Uterus (tissue), 4 donors: ENCODE data around the gene ACSF3. TPM values are rescaled to one million over a fixed set of nuclear protein-coding genes. Genes with fewer than 3 reads are reported as not detected.

Experiments
- DNase-seq, 2 donors: peaks; one replicate each; pipeline ENCODE4 v3.0.0-alpha.2; 2019 to 2020
- H3K27ac ChIP-seq, 2 donors: fragments of 200-600 bp; sonication (generic); 1 replicate in 1 of 2; 2 replicates in 1 of 2; pipeline ENCODE4 v1.5.1; 2016 to 2018
- H3K27me3 ChIP-seq, 2 donors: fragments of 200-600 bp; sonication (generic); one replicate each; pipeline ENCODE4 v1.5.1; 2018 to 2019; ENCODE audit warnings: control low read depth in 1 of 2
- H3K36me3 ChIP-seq, 2 donors: fragments of 200-600 bp; sonication (generic); one replicate each; pipeline ENCODE4 v1.5.1; 2019; ENCODE audit warnings: control low read depth in 1 of 2
- H3K4me1 ChIP-seq, 2 donors: fragments of 200-600 bp; sonication (generic); one replicate each; pipeline ENCODE4 v1.5.1; 2018 to 2019; ENCODE audit warnings: control low read depth in 1 of 2
- H3K4me3 ChIP-seq, 2 donors: fragments of 200-600 bp; sonication (generic); 1 replicate in 1 of 2; 2 replicates in 1 of 2; pipeline ENCODE4 v1.5.1; 2018 to 2019; ENCODE audit warnings: mild to moderate bottlenecking in 1 of 2
- H3K9me3 ChIP-seq, 2 donors: fragments of 200-600 bp; sonication (generic); one replicate each; pipeline ENCODE4 v1.5.1; 2019; ENCODE audit warnings: control low read depth in 1 of 2
- CTCF ChIP-seq, 4 experiments: fragments of 200-600 bp in 2 of 4; fragments of 450-650 bp in 2 of 4; sonication (generic) in 2 of 4; IDR thresholded peaks; one replicate each; pipeline ENCODE4 v1.5.1; 2016 to 2019; ENCODE audit warnings: antibody characterized with exemption in 4 of 4, mild to moderate bottlenecking in 2 of 4, moderate library complexity in 1 of 4
- POLR2A ChIP-seq, 2 donors: fragments of 450-650 bp; IDR thresholded peaks; one replicate each; pipeline ENCODE4 v1.6.1; 2016; ENCODE audit warnings: antibody characterized with exemption in 2 of 2, mild to moderate bottlenecking in 1 of 2, moderate library complexity in 1 of 2
- intact Hi-C: fragments of 100-400 bp; cut with DNase I; formaldehyde crosslinking; loops from one replicate; pipeline ENCODE4 v1.15.1; 2023; ENCODE audit warnings: low total_unique reads
- total RNA-seq, 4 donors: library from RNA; depleted of rRNA in 3 of 4; stranded (reverse); fragments of >200 nt in 3 of 4; gene quantifications; one replicate each; pipeline versions ENCODE4 v1.1.0 to v1.2.4, GENCODE V29; 2014 to 2023
- donor health status: DM: yes; HTN: yes; CAD: no.

The ACSF3 gene
- total RNA-seq, 4 donors from 2014 or later = 7.4 to 39.0 (median 18.2) TPM

- intact Hi-C loops = no loop called here
These were observed 40.0 kb upstream of the ACSF3 start for GRCh38 chr16:89053725-89054029.

GRCh38 chr16:89054261-89054661, 39.4 kb upstream of the ACSF3 start:
- no peaks in the 10 kb centered on the region for H3K9me3 ChIP-seq
- intact Hi-C loops = no loop called here

More at GRCh38 chr16:89053725-89054029, 40.0 kb upstream of the ACSF3 start:
- no peak for DNase-seq
- H3K36me3 ChIP-seq = no peaks in the 10 kb centered on the region
- TF ChIP-seq POLR2A (IDR thresholded peaks at IDR 0.05) = no peak
- TF ChIP-seq CTCF (IDR thresholded peaks at IDR 0.05) = no peak
- H3K9me3 ChIP-seq = no peaks in the 10 kb centered on the region
- no peaks in the 10 kb centered on the region for H3K27me3 ChIP-seq
- H3K4me1 ChIP-seq = no peaks in the 10 kb centered on the region
- no peak overlapping the region for H3K4me3 ChIP-seq
- H3K27ac ChIP-seq = no peak overlapping the region

GRCh38 chr16:89054714-89055113, 38.9 kb upstream of the ACSF3 start:
- Histone ChIP-seq H3K4me3 (no peak overlapping the region), H3K27me3 (no peaks in the 10 kb centered on the region)
- intact Hi-C loops = no loop called here

More at GRCh38 chr16:89054261-89054661, 39.4 kb upstream of the ACSF3 start:
- no peaks in the 10 kb centered on the region for H3K4me1 ChIP-seq
- DNase-seq = no peak
- no peaks in the 10 kb centered on the region for H3K36me3 ChIP-seq
- TF ChIP-seq CTCF (IDR thresholded peaks at IDR 0.05) (no peak), POLR2A (IDR thresholded peaks at IDR 0.05) (no peak)
- H3K27ac ChIP-seq = no peak overlapping the region
- H3K27me3 ChIP-seq = no peaks in the 10 kb centered on the region
- H3K4me3 ChIP-seq = no peak overlapping the region

GRCh38 chr16:89055313-89055712, 38.3 kb upstream of the ACSF3 start:
- H3K27me3 ChIP-seq = no peaks in the 10 kb centered on the region
- no peaks in the 10 kb centered on the region for H3K36me3 ChIP-seq
- no peaks in the 10 kb centered on the region for H3K4me1 ChIP-seq
- no peak for TF ChIP-seq CTCF (IDR thresholded peaks at IDR 0.05)
- no peak for DNase-seq
- H3K27ac ChIP-seq = no peak overlapping the region
- no peaks in the 10 kb centered on the region for H3K9me3 ChIP-seq
- intact Hi-C loops = no loop called here
- no peak overlapping the region for H3K4me3 ChIP-seq

More at GRCh38 chr16:89054714-89055113, 38.9 kb upstream of the ACSF3 start:
- Histone ChIP-seq H3K36me3 (no peaks in the 10 kb centered on the region), H3K9me3 (no peaks in the 10 kb centered on the region), H3K4me1 (no peaks in the 10 kb centered on the region), H3K27ac (no peak overlapping the region)
- TF ChIP-seq POLR2A (IDR thresholded peaks at IDR 0.05) (no peak), CTCF (IDR thresholded peaks at IDR 0.05) (no peak)
- no peak for DNase-seq

- DNase-seq = no peak
- no peak overlapping the region for H3K27ac ChIP-seq
- no peaks in the 10 kb centered on the region for H3K36me3 ChIP-seq
- TF ChIP-seq POLR2A (IDR thresholded peaks at IDR 0.05) (no peak), CTCF (IDR thresholded peaks at IDR 0.05) (no peak)
- H3K9me3 ChIP-seq = no peaks in the 10 kb centered on the region
- no peaks in the 10 kb centered on the region for H3K27me3 ChIP-seq
- intact Hi-C loops = no loop called here
- no peaks in the 10 kb centered on the region for H3K4me1 ChIP-seq
- H3K4me3 ChIP-seq = no peak overlapping the region
These were observed 37.6 kb upstream of the ACSF3 start for GRCh38 chr16:89055894-89056555.
